OCI-LY3 (cell line): ENCODE measurements around the gene DPP6.

ENCODE experiments used
- EZH2phosphoT487 ChIP-seq: fragments of 200-600 bp; shearing (Covaris generic); IDR thresholded peaks from 2 replicates; pipeline ENCODE4 v1.6.1; 2018; ENCODE audit warnings: antibody characterized with exemption, mixed run types, low read depth
- TF ChIP-seq, protein P1 (sequence below): fragments of 200-600, 300-600 bp; sonication (generic); IDR thresholded peaks from 2 replicates; pipeline ENCODE4 v1.5.1; 2014; ENCODE audit warnings: antibody characterized with exemption, low read length, low read depth

DNA sequence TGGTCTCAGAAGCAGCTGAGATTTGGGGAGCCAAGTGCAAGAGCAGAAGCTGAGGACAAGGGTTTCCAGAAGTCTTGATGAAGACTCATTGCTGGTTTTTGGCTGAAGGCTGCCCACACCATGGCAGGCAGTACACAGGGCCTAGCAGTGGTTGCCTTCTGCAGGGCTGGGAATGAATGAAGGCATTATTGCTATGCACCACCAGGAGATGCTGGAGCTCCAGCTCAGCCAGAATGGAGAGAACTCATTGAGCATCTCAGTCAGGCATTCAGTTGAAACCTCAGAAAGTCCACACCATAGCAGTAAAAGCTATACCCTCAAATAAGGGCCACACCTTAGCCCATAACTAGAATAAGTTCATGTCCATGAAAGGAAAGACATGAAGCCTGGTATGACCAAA is 190.5 kb downstream of the DPP6 start:
- TF ChIP-seq, protein P1, sequence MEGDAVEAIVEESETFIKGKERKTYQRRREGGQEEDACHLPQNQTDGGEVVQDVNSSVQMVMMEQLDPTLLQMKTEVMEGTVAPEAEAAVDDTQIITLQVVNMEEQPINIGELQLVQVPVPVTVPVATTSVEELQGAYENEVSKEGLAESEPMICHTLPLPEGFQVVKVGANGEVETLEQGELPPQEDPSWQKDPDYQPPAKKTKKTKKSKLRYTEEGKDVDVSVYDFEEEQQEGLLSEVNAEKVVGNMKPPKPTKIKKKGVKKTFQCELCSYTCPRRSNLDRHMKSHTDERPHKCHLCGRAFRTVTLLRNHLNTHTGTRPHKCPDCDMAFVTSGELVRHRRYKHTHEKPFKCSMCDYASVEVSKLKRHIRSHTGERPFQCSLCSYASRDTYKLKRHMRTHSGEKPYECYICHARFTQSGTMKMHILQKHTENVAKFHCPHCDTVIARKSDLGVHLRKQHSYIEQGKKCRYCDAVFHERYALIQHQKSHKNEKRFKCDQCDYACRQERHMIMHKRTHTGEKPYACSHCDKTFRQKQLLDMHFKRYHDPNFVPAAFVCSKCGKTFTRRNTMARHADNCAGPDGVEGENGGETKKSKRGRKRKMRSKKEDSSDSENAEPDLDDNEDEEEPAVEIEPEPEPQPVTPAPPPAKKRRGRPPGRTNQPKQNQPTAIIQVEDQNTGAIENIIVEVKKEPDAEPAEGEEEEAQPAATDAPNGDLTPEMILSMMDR: no peak
- no peak for TF ChIP-seq EZH2phosphoT487
